ENCODE measurements around the gene MARCHF7. TPM values are rescaled to one million over a fixed set of nuclear protein-coding genes. Genes with fewer than 3 reads are reported as not detected.
"Not testable (repeated sequence)": the region's sequence is repeated elsewhere in the genome, so short reads cannot be mapped to it uniquely, and the experiment has no call there.

The MARCHF7 gene
- total and polyA plus RNA-seq, 2 of the 13 experiments (the other 11 are each of a cell fraction or from before 2014, with no cell fraction given): 32.8 to 88.5 TPM

DNA sequence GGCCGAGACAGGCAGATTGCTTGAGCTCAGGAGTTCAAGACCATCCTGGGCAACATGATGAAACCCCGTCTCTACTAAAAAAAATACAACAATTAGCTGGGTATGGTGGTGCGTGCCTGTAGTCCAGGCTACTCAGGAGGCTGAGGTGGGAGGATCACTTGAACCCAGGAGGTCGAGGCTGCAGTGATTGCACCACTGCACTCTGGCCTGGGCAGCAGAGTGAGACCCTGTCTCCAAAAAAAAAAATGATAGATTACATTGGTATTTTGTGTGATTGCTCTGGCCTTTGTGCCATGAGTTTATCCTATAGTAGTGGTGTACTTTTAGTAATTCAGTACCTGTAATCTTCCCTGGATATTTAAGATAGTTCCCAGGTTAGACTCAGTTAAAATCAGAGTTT is 4.1 kb downstream of the MARCHF7 start:
- 0 out of 2 replicates have a peak overlapping the region, but pooled peaks have one; percentile 17 for H3K4me2 ChIP-seq (ENCODE audit: low read depth, low read length)
- TF ChIP-seq ZNF121 (CRISPR knock-in tag; IDR thresholded peaks at IDR 0.05): peak; percentile 75
- TF ChIP-seq, protein P1, sequence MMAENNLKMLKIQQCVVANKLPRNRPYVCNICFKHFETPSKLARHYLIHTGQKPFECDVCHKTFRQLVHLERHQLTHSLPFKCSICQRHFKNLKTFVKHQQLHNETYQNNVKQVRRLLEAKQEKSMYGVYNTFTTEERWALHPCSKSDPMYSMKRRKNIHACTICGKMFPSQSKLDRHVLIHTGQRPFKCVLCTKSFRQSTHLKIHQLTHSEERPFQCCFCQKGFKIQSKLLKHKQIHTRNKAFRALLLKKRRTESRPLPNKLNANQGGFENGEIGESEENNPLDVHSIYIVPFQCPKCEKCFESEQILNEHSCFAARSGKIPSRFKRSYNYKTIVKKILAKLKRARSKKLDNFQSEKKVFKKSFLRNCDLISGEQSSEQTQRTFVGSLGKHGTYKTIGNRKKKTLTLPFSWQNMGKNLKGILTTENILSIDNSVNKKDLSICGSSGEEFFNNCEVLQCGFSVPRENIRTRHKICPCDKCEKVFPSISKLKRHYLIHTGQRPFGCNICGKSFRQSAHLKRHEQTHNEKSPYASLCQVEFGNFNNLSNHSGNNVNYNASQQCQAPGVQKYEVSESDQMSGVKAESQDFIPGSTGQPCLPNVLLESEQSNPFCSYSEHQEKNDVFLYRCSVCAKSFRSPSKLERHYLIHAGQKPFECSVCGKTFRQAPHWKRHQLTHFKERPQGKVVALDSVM (CRISPR knock-in tag; IDR thresholded peaks at IDR 0.05): peak; percentile 83
- DNase-seq (ENCODE audit: low spot score); BruUV-seq (replicated peaks); CTCF ChIA-PET (ENCODE audit: low intra/inter-chr PET ratio, low total read pairs); FAIRE-seq; ATAC-seq; in situ Hi-C loops (cut with HindIII; ENCODE audit: extremely low pct_ligation_motif_present, low pct_unique_long_range_greater_than_20kb); H3K9me3 ChIP-seq (ENCODE audit: low read length); H3K27me3 ChIP-seq (ENCODE audit: control insufficient read depth in 1 of 2, insufficient read depth in 2 of 2, low read length in 2 of 2); H2AFZ ChIP-seq (ENCODE audit: low read length); H3K9ac ChIP-seq (ENCODE audit: insufficient read depth, low read depth, low read length); H3K4me3 ChIP-seq (replicated peaks in 1 of 3; ENCODE audit: insufficient read depth in 1 of 3, low read depth in 2 of 3, low read length in 3 of 3); H3K27ac ChIP-seq (ENCODE audit: extremely low read length, insufficient read depth, low read length): not testable (repeated sequence)
- POLR2A ChIA-PET: interaction anchor here (0.6 to 1.3 kb wide), 2 partner anchors 101 to 482 kb away, joined by 3 to 4 read pairs; partner anchors contain the start of gene BAZ2B
- H4K20me1 ChIP-seq (ENCODE audit: insufficient read depth, low read length): peaks cover 83% of the 10 kb centered on the region
- intact Hi-C loops (cut with micrococcal nuclease; ENCODE audit: unreplicated experiment): loop anchor here (10.0 kb wide), 1 partner anchor 332 kb away; no protein-coding TSS in a partner anchor
- H3K79me2 ChIP-seq (ENCODE audit: insufficient read depth, low read length): peaks cover 91% of the 10 kb centered on the region
- 96% methylated on average over 4 of the region's 4 CpGs for WGBS (ENCODE audit: low lambda C conversion rate)
- H3K36me3 ChIP-seq (replicated peaks in 1 of 2; ENCODE audit: control insufficient read depth in 1 of 2, insufficient read depth in 2 of 2, low read length in 2 of 2): peaks cover 11 to 48% of the 10 kb centered on the region in 2 experiments
- peaks cover 46% of the 10 kb centered on the region for H3K4me1 ChIP-seq (ENCODE audit: insufficient read depth, low read length)

DNA sequence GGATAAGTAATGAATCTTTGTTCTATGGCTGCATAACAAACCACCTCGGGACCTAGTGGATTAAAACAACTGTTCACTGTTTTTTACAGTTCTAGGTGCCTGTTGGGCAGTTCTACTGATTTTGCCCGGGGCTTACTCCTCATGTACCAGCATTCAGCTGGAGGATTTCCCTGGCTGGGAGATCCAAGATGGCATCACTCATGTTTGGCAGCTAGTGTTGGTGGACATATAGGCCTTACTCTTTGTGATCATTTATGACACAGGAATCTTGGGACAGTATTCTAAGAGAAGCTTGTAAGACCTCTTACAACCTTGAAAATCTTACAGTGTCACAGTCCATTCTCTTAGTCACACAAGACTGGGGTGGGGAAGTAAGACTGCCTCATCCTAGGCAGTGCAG is 4.6 kb downstream of the MARCHF7 start:
- no peak overlapping the region for H3K9ac ChIP-seq (ENCODE audit: insufficient read depth, low read depth, low read length)
- ChIA-PET POLR2A (interaction anchor here (0.5 to 0.6 kb wide), 2 partner anchors 255 to 482 kb away, joined by 3 read pairs; no protein-coding TSS in a partner anchor), CTCF (ENCODE audit: low intra/inter-chr PET ratio, low total read pairs) (no interaction called here)
- H3K36me3 ChIP-seq (replicated peaks in 1 of 2; ENCODE audit: control insufficient read depth in 1 of 2, insufficient read depth in 2 of 2, low read length in 2 of 2): peaks cover 11 to 48% of the 10 kb centered on the region in 2 experiments
- H3K4me2 ChIP-seq (ENCODE audit: low read depth, low read length): 0 out of 2 replicates have a peak overlapping the region, but pooled peaks have one; percentile 17
- in situ Hi-C loops (cut with HindIII; ENCODE audit: extremely low pct_ligation_motif_present, low pct_unique_long_range_greater_than_20kb): no loop called here
- peaks cover 51% of the 10 kb centered on the region for H3K4me1 ChIP-seq (ENCODE audit: insufficient read depth, low read length)
- H4K20me1 ChIP-seq (ENCODE audit: insufficient read depth, low read length): peaks cover 87% of the 10 kb centered on the region
- peaks cover 96% of the 10 kb centered on the region for H3K79me2 ChIP-seq (ENCODE audit: insufficient read depth, low read length)
- BruUV-seq (replicated peaks): no TSS peak
- DNase-seq (ENCODE audit: low spot score) (no peak), FAIRE-seq (no peak), ATAC-seq (no peak)
- H2AFZ ChIP-seq (ENCODE audit: low read length): no peak overlapping the region
- TF ChIP-seq RBM22 (optimal IDR thresholded peaks at IDR 0.05; ENCODE audit: low read length) (peak; percentile 53), POLR2A (IDR thresholded peaks at IDR 0.05; ENCODE audit: insufficient read depth in 1 of 2, low read depth in 2 of 2, low read length in 2 of 2) (0 out of 4 replicates have a peak, but pooled peaks of 1 of the 2 experiments have one; percentile 22), ZNF569 (CRISPR knock-in tag; IDR thresholded peaks at IDR 0.05; ENCODE audit: borderline replicate concordance) (no peak)
- H3K27me3 ChIP-seq (ENCODE audit: control insufficient read depth in 1 of 2, insufficient read depth in 2 of 2, low read length in 2 of 2): no peaks in the 10 kb centered on the region; a peak in 1 of 5 replicates
- no peak overlapping the region for H3K4me3 ChIP-seq (replicated peaks in 1 of 3; ENCODE audit: insufficient read depth in 1 of 3, low read depth in 2 of 3, low read length in 3 of 3)
- intact Hi-C loops (cut with micrococcal nuclease; ENCODE audit: unreplicated experiment): loop anchor here (10.0 kb wide), 1 partner anchor 332 kb away; no protein-coding TSS in a partner anchor
- no peaks in the 10 kb centered on the region for H3K9me3 ChIP-seq (ENCODE audit: low read length)
- 92% methylated on average over 2 of the region's 2 CpGs for WGBS (ENCODE audit: low lambda C conversion rate)
- no peak overlapping the region for H3K27ac ChIP-seq (ENCODE audit: extremely low read length, insufficient read depth, low read length)
